Measurements from ENCODE around the gene ITPKC.

The ITPKC gene

GRCh38 chr19:40683437-40683836 lies 33.5 kb upstream of the ITPKC start:
- Histone ChIP-seq H3K9me3 (ENCODE audit: control insufficient read depth, low read depth, low read length) (no peaks in the 10 kb centered on the region), H3K27ac (ENCODE audit: low read length) (no peak overlapping the region), H3K36me3 (ENCODE audit: control insufficient read depth, low read depth, low read length) (peaks cover 16% of the 10 kb centered on the region), H3K4me3 (ENCODE audit: low read length) (no peak overlapping the region), H3K9ac (ENCODE audit: low read length) (no peak overlapping the region), H3K27me3 (ENCODE audit: control insufficient read depth, insufficient read depth, low read length) (no peaks in the 10 kb centered on the region), H3K4me1 (ENCODE audit: control insufficient read depth, low read depth, low read length) (no peaks in the 10 kb centered on the region)

- H3K9me3 ChIP-seq (ENCODE audit: control insufficient read depth, low read depth, low read length), result no peaks in the 10 kb centered on the region
- H3K36me3 ChIP-seq (ENCODE audit: control insufficient read depth, low read depth, low read length), result peaks cover 16% of the 10 kb centered on the region
- peaks cover 3% of the 10 kb centered on the region for H3K4me1 ChIP-seq (ENCODE audit: control insufficient read depth, low read depth, low read length)
- no peaks in the 10 kb centered on the region for H3K27me3 ChIP-seq (ENCODE audit: control insufficient read depth, insufficient read depth, low read length)
- H3K27ac ChIP-seq (ENCODE audit: low read length), result no peak overlapping the region
- no peak overlapping the region for H3K4me3 ChIP-seq (ENCODE audit: low read length)
- H3K9ac ChIP-seq (ENCODE audit: low read length), result no peak overlapping the region
Observed at GRCh38 chr19:40684280-40684679, 32.6 kb upstream of the ITPKC start.

- H3K27ac ChIP-seq (ENCODE audit: low read length), result no peak overlapping the region
- H3K4me1 ChIP-seq (ENCODE audit: control insufficient read depth, low read depth, low read length), result peaks cover 5% of the 10 kb centered on the region
- H3K4me3 ChIP-seq (ENCODE audit: low read length), result no peak overlapping the region
- no peaks in the 10 kb centered on the region for H3K27me3 ChIP-seq (ENCODE audit: control insufficient read depth, insufficient read depth, low read length)
- peaks cover 16% of the 10 kb centered on the region for H3K36me3 ChIP-seq (ENCODE audit: control insufficient read depth, low read depth, low read length)
- H3K9me3 ChIP-seq (ENCODE audit: control insufficient read depth, low read depth, low read length), result no peaks in the 10 kb centered on the region
- no peak overlapping the region for H3K9ac ChIP-seq (ENCODE audit: low read length)
Observed at GRCh38 chr19:40685016-40685526, 31.8 kb upstream of the ITPKC start.

- H3K9me3 ChIP-seq (ENCODE audit: control insufficient read depth, low read depth, low read length), result no peaks in the 10 kb centered on the region
- no peak overlapping the region for H3K27ac ChIP-seq (ENCODE audit: low read length)
- H3K36me3 ChIP-seq (ENCODE audit: control insufficient read depth, low read depth, low read length), result peaks cover 13% of the 10 kb centered on the region
- no peaks in the 10 kb centered on the region for H3K27me3 ChIP-seq (ENCODE audit: control insufficient read depth, insufficient read depth, low read length)
- peaks cover 5% of the 10 kb centered on the region for H3K4me1 ChIP-seq (ENCODE audit: control insufficient read depth, low read depth, low read length)
- H3K9ac ChIP-seq (ENCODE audit: low read length), result no peak overlapping the region
- H3K4me3 ChIP-seq (ENCODE audit: low read length), result no peak overlapping the region
Observed at GRCh38 chr19:40685563-40685962, 31.3 kb upstream of the ITPKC start.

- no peak overlapping the region for H3K4me3 ChIP-seq (ENCODE audit: low read length)
Observed at GRCh38 chr19:40686882-40687524, 29.9 kb upstream of the ITPKC start.

GRCh38 chr19:40687525-40688016 lies 29.3 kb upstream of the ITPKC start:
- Histone ChIP-seq H3K27ac (ENCODE audit: low read length) (no peak overlapping the region), H3K4me1 (ENCODE audit: control insufficient read depth, low read depth, low read length) (peaks cover 8% of the 10 kb centered on the region), H3K9ac (ENCODE audit: low read length) (no peak overlapping the region), H3K36me3 (ENCODE audit: control insufficient read depth, low read depth, low read length) (peaks cover 6% of the 10 kb centered on the region), H3K4me3 (ENCODE audit: low read length) (no peak overlapping the region), H3K27me3 (ENCODE audit: control insufficient read depth, insufficient read depth, low read length) (no peaks in the 10 kb centered on the region), H3K9me3 (ENCODE audit: control insufficient read depth, low read depth, low read length) (no peaks in the 10 kb centered on the region)

More at GRCh38 chr19:40686882-40687524, 29.9 kb upstream of the ITPKC start:
- H3K9ac ChIP-seq (ENCODE audit: low read length), result no peak overlapping the region
- peaks cover 8% of the 10 kb centered on the region for H3K4me1 ChIP-seq (ENCODE audit: control insufficient read depth, low read depth, low read length)
- H3K9me3 ChIP-seq (ENCODE audit: control insufficient read depth, low read depth, low read length), result no peaks in the 10 kb centered on the region
- no peak overlapping the region for H3K27ac ChIP-seq (ENCODE audit: low read length)
- H3K36me3 ChIP-seq (ENCODE audit: control insufficient read depth, low read depth, low read length), result peaks cover 6% of the 10 kb centered on the region
- no peaks in the 10 kb centered on the region for H3K27me3 ChIP-seq (ENCODE audit: control insufficient read depth, insufficient read depth, low read length)

- Histone ChIP-seq H3K9me3 (ENCODE audit: control insufficient read depth, low read depth, low read length) (no peaks in the 10 kb centered on the region), H3K4me3 (ENCODE audit: low read length) (no peak overlapping the region), H3K9ac (ENCODE audit: low read length) (no peak overlapping the region), H3K4me1 (ENCODE audit: control insufficient read depth, low read depth, low read length) (peaks cover 8% of the 10 kb centered on the region), H3K27ac (ENCODE audit: low read length) (no peak overlapping the region), H3K27me3 (ENCODE audit: control insufficient read depth, insufficient read depth, low read length) (no peaks in the 10 kb centered on the region), H3K36me3 (ENCODE audit: control insufficient read depth, low read depth, low read length) (peaks cover 6% of the 10 kb centered on the region)
Observed at GRCh38 chr19:40688309-40688708, 28.6 kb upstream of the ITPKC start.

GRCh38 chr19:40688987-40689338 lies 27.9 kb upstream of the ITPKC start:
- Histone ChIP-seq H3K27me3 (ENCODE audit: control insufficient read depth, insufficient read depth, low read length) (no peaks in the 10 kb centered on the region), H3K4me3 (ENCODE audit: low read length) (peak overlapping the region; percentile 53), H3K27ac (ENCODE audit: low read length) (no peak overlapping the region), H3K9ac (ENCODE audit: low read length) (no peak overlapping the region), H3K4me1 (ENCODE audit: control insufficient read depth, low read depth, low read length) (peaks cover 8% of the 10 kb centered on the region), H3K9me3 (ENCODE audit: control insufficient read depth, low read depth, low read length) (no peaks in the 10 kb centered on the region), H3K36me3 (ENCODE audit: control insufficient read depth, low read depth, low read length) (peaks cover 6% of the 10 kb centered on the region)

GRCh38 chr19:40689339-40690049 lies 27.4 kb upstream of the ITPKC start:
- Histone ChIP-seq H3K27ac (ENCODE audit: low read length) (no peak overlapping the region), H3K9me3 (ENCODE audit: control insufficient read depth, low read depth, low read length) (no peaks in the 10 kb centered on the region), H3K27me3 (ENCODE audit: control insufficient read depth, insufficient read depth, low read length) (no peaks in the 10 kb centered on the region), H3K9ac (ENCODE audit: low read length) (peak overlapping the region; percentile 41), H3K4me3 (ENCODE audit: low read length) (peak overlapping the region; percentile 53), H3K4me1 (ENCODE audit: control insufficient read depth, low read depth, low read length) (peaks cover 8% of the 10 kb centered on the region), H3K36me3 (ENCODE audit: control insufficient read depth, low read depth, low read length) (peaks cover 8% of the 10 kb centered on the region)

- Histone ChIP-seq H3K27me3 (ENCODE audit: control insufficient read depth, insufficient read depth, low read length) (no peaks in the 10 kb centered on the region), H3K36me3 (ENCODE audit: control insufficient read depth, low read depth, low read length) (peaks cover 8% of the 10 kb centered on the region), H3K4me3 (ENCODE audit: low read length) (peak within 1 kb of the TSS; percentile 73), H3K9me3 (ENCODE audit: control insufficient read depth, low read depth, low read length) (no peaks in the 10 kb centered on the region), H3K9ac (ENCODE audit: low read length) (peak within 1 kb of the TSS; percentile 85), H3K4me1 (ENCODE audit: control insufficient read depth, low read depth, low read length) (peaks cover 8% of the 10 kb centered on the region), H3K27ac (ENCODE audit: low read length) (peak within 1 kb of the TSS; percentile 82)
Observed at GRCh38 chr19:40690050-40690692, 26.7 kb upstream of the ITPKC start, which contains the start of gene NUMBL. NUMBL (minus strand) TSS chr19:40690651; CDS start chr19:40690483, 168 bp downstream.

GRCh38 chr19:40690693-40691420 lies 26.1 kb upstream of the ITPKC start:
- Histone ChIP-seq H3K27me3 (ENCODE audit: control insufficient read depth, insufficient read depth, low read length) (no peaks in the 10 kb centered on the region), H3K4me3 (ENCODE audit: low read length) (peak overlapping the region; percentile 73), H3K9me3 (ENCODE audit: control insufficient read depth, low read depth, low read length) (no peaks in the 10 kb centered on the region), H3K36me3 (ENCODE audit: control insufficient read depth, low read depth, low read length) (peaks cover 9% of the 10 kb centered on the region), H3K9ac (ENCODE audit: low read length) (peak overlapping the region; percentile 85), H3K4me1 (ENCODE audit: control insufficient read depth, low read depth, low read length) (peaks cover 8% of the 10 kb centered on the region), H3K27ac (ENCODE audit: low read length) (peak overlapping the region; percentile 82)

All from iPS-18a (cell line).